H1 (cell line): ENCODE results near the gene TBC1D13. TPM values are rescaled to one million over a fixed set of nuclear protein-coding genes. Genes with fewer than 3 reads are reported as not detected.
A peak's percentile ranks its signal among the peaks of the same experiment; 100 is the strongest.

Source experiments
- CEBPB ChIP-seq: IDR thresholded peaks from 2 replicates; pipeline ENCODE4 v1.6.1; 2012; ENCODE audit warnings: low read depth, low read length
- RAD21 ChIP-seq, 2 experiments: IDR thresholded peaks in 1 of 2; conservative IDR thresholded peaks in 1 of 2; 2 replicates each; pipeline ENCODE4 v1.6.1; 2011; ENCODE audit warnings: low read depth in 2 of 2, low read length in 2 of 2, improper control_type of control experiment in 1 of 2, inconsistent platforms in 1 of 2, mild to moderate bottlenecking in 1 of 2, moderate library complexity in 1 of 2
- polyA plus RNA-seq, 7 experiments: library from polyadenylated mRNA; depleted of rRNA in 3 of 7; stranded (reverse) in 5 of 7; unstranded in 2 of 7; fragments of >200 nt in 5 of 7; fragments of 200-250 nt in 2 of 7; gene quantifications; 1 replicate in 5 of 7; 2 replicates in 1 of 7; 4 replicates in 1 of 7; pipeline versions ENCODE4 v1.2.1 to v1.2.3, GENCODE V29; 2011 to 2013; ENCODE audit warnings: missing spikeins in 2 of 7, mixed read lengths in 2 of 7
- total RNA-seq: library from RNA; stranded (reverse); fragmentation: NEBNext Ultra II Directional; extraction: Animal tissue kit (Norgen Biotek cat#: 25700); gene quantifications from 2 replicates; pipeline ENCODE4 v1.2.1, GENCODE V29; 2021

Gene TBC1D13
- total and polyA plus RNA-seq, 2 of the 8 experiments (the other 6 are each of a cell fraction or from before 2014, with no cell fraction given), result 21.3 to 24.7 TPM

DNA sequence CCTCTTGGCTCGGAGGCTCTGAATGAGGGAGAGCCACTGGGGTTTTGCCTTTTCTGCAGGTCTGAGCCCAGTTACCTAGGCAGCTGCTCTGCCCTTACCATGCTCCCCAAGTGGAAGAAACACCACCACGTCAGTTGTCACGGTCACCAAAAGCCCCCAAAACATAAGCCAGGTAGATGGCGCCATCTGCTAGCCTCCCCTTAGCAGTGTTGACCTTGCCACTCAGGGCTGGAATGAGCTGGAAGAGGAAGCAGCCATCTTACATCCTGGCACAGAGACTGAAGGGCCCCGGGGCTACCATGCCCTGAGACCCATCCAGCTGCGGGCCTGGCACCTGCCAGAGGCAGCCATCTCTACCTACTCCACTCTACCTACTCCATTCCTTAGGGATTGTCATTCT is 22.7 kb upstream of the TBC1D13 start (continued):
- peak; percentile 63 to 69 for TF ChIP-seq RAD21 (IDR thresholded peaks at IDR 0.05 in 1 of 2, conservative IDR thresholded peaks at IDR 0.05 in 1 of 2; ENCODE audit: low read depth in 2 of 2, low read length in 2 of 2)
- no peak for TF ChIP-seq CEBPB
